OCI-LY7 (cell line): ENCODE measurements around the gene APOC4. TPM values are rescaled to one million over a fixed set of nuclear protein-coding genes. Genes with fewer than 3 reads are reported as not detected.
A peak's percentile ranks its signal among the peaks of the same experiment; 100 is the strongest.

Source experiments
- BruUV-seq: library from RNA; stranded (reverse); fragments of 400-500 nt; replicated peaks from 2 replicates; lab custom pipeline; 2021; lab: Mats Ljungman, UMichigan
- CTCF ChIA-PET: fragments of 300-600 bp; sonication (Branson Sonifier 250); formaldehyde crosslinking; loops from one replicate; lab custom pipeline; 2022; ENCODE audit warnings: antibody characterized with exemption; ENCODE audit not compliant: unreplicated experiment; lab: Charles Lee
- POLR2A ChIA-PET: fragments of 300-600 bp; sonication (Branson Sonifier 250); formaldehyde crosslinking; loops from one replicate; lab custom pipeline; 2022; ENCODE audit warnings: antibody characterized with exemption; lab: Charles Lee
- DNase-seq: peaks from one replicate; pipeline ENCODE4 v3.0.0-alpha.2; 2015; ENCODE audit warnings: low spot score
- H2AFZ ChIP-seq: fragments of 200-600 bp; sonication (generic), shearing (Covaris generic); 2 replicates; pipeline ENCODE4 v1.6.1; 2014; ENCODE audit warnings: mild to moderate bottlenecking, antibody characterized with exemption, low read length, moderate library complexity
- H3K27ac ChIP-seq: fragments of 200-600 bp; sonication (generic); 2 replicates; pipeline ENCODE4 v1.5.1; 2014; ENCODE audit warnings: mixed run types, low read depth, mild to moderate bottlenecking, moderate library complexity, low read length, inconsistent platforms; ENCODE audit not compliant: poor library complexity, severe bottlenecking
- H3K36me3 ChIP-seq: fragments of 200-600 bp; sonication (generic); 2 replicates; pipeline ENCODE4 v1.6.1; 2014; ENCODE audit warnings: mild to moderate bottlenecking, antibody characterized with exemption, low read length, moderate library complexity, mixed read lengths; ENCODE audit not compliant: insufficient read depth
- H3K4me1 ChIP-seq: fragments of 200-600 bp; sonication (generic); 2 replicates; pipeline ENCODE4 v1.5.1; 2014; ENCODE audit warnings: mild to moderate bottlenecking, low read length; ENCODE audit not compliant: insufficient read depth, poor library complexity, severe bottlenecking
- H3K4me2 ChIP-seq: fragments of 200-600 bp; sonication (generic); 2 replicates; pipeline ENCODE4 v1.6.1; 2014; ENCODE audit warnings: mild to moderate bottlenecking, low read length
- H3K4me3 ChIP-seq: fragments of 200-600 bp; sonication (generic); 2 replicates; pipeline ENCODE4 v1.5.1; 2014; ENCODE audit warnings: mild to moderate bottlenecking, low read depth, low read length; ENCODE audit not compliant: poor library complexity, severe bottlenecking
- H3K79me2 ChIP-seq: fragments of 200-600 bp; sonication (generic); 2 replicates; pipeline ENCODE4 v1.6.1; 2016; ENCODE audit warnings: low read depth, mild to moderate bottlenecking, low read length, moderate library complexity, mixed read lengths; ENCODE audit not compliant: insufficient read depth
- H3K9me2 ChIP-seq: fragments of 200-600 bp; sonication (generic); 2 replicates; pipeline ENCODE4 v1.6.1; 2016; ENCODE audit warnings: mild to moderate bottlenecking, low read length, mixed read lengths; ENCODE audit not compliant: insufficient read depth
- H3K9me3 ChIP-seq: fragments of 200-600 bp; sonication (generic); 2 replicates; pipeline ENCODE4 v1.6.1; 2014; ENCODE audit warnings: mild to moderate bottlenecking, mixed run types, low read length, mixed read lengths
- H4K20me1 ChIP-seq: fragments of 200-600 bp; sonication (generic); 2 replicates; pipeline ENCODE4 v1.6.1; 2014; ENCODE audit warnings: mild to moderate bottlenecking, antibody characterized with exemption, low read length, moderate library complexity, mixed read lengths; ENCODE audit not compliant: insufficient read depth
- CTCF ChIP-seq: fragments of 200-600 bp; sonication (generic); conservative IDR thresholded peaks from 2 replicates; pipeline ENCODE4 v1.5.1; 2014; ENCODE audit warnings: mild to moderate bottlenecking, antibody characterized with exemption, low read length, moderate library complexity, mixed read lengths
- EZH2phosphoT487 ChIP-seq: fragments of 200-600 bp; sonication (generic); IDR thresholded peaks from 2 replicates; pipeline ENCODE4 v1.6.1; 2018; ENCODE audit warnings: low read depth, borderline replicate concordance, mild to moderate bottlenecking, mixed run types, antibody characterized with exemption, low read length, moderate library complexity, mixed read lengths
- intact Hi-C: fragments of 100-400 bp; cut with micrococcal nuclease; formaldehyde crosslinking; loops from one replicate; pipeline ENCODE4 v1.10.0; 2022; ENCODE audit not compliant: unreplicated experiment
- total RNA-seq, 2 experiments: library from RNA; depleted of rRNA in 1 of 2; stranded (reverse); fragments of >200 nt in 1 of 2; shearing (Covaris generic) in 1 of 2; gene quantifications; 2 replicates each; pipeline ENCODE4 v1.2.3, GENCODE V29; 2014 to 2022

The APOC4 gene
- total RNA-seq, 2 experiments from 2014 or later, result not detected

- Histone ChIP-seq H3K36me3 (peaks cover 63% of the 10 kb centered on the region), H4K20me1 (no peaks in the 10 kb centered on the region), H3K9me2 (no peaks in the 10 kb centered on the region), H3K79me2 (no peaks in the 10 kb centered on the region), H3K4me2 (no peak overlapping the region), H3K9me3 (no peaks in the 10 kb centered on the region), H3K27ac (no peak overlapping the region), H2AFZ (no peak overlapping the region), H3K4me1 (peaks cover 64% of the 10 kb centered on the region), H3K4me3 (no peak overlapping the region)
- ChIA-PET CTCF (no interaction called here), POLR2A (interaction anchor here (0.6 kb wide), 1 partner anchor 213 kb away, joined by 4 read pairs; no protein-coding TSS in a partner anchor)
- intact Hi-C loops, result no loop called here
- BruUV-seq, result no TSS peak
- DNase-seq, result no peak
- TF ChIP-seq CTCF (no peak), EZH2phosphoT487 (no peak)
These were observed 50.5 kb downstream of the APOC4 start for GRCh38 chr19:44992336-44993163.

DNA sequence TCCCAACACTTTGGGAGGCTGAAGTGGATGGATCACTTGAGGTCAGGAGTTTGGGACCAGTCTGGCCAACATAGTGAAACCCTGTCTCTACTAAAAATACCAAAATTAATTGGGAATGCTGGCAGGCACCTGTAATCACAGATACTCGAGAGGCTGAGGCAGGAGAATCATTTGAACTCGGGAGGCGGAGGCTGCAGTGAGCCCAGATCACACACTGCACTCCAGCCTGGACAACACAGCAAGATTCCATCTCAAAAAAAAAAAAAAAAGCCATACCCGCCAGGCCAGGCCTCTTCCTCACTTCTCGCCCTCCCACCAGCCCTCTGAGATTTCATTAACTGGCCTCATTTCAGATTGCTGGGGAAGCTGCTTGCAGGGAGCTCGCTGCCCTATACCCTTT is 51.5 kb downstream of the APOC4 start:
- Histone ChIP-seq H3K9me3 (no peaks in the 10 kb centered on the region), H3K36me3 (peaks cover 54% of the 10 kb centered on the region), H3K79me2 (no peaks in the 10 kb centered on the region), H3K9me2 (no peaks in the 10 kb centered on the region), H2AFZ (no peak overlapping the region), H3K4me2 (no peak overlapping the region), H3K27ac (peak overlapping the region; percentile 61), H3K4me1 (peaks cover 71% of the 10 kb centered on the region), H3K4me3 (no peak overlapping the region), H4K20me1 (no peaks in the 10 kb centered on the region)
- intact Hi-C loops, result no loop called here
- no peak for DNase-seq
- POLR2A ChIA-PET, result no interaction called here
- no TSS peak for BruUV-seq
- CTCF ChIA-PET, result no interaction called here
- TF ChIP-seq CTCF (no peak), EZH2phosphoT487 (no peak)
